Activated CD4-positive, alpha-beta T cell treated with anti-CD3 and anti-CD28 coated beads, Interleukin-2, amount 50 U/mL, for 16 hours (primary cell): Measurements from ENCODE around the gene PNISR.
A peak's percentile ranks its signal among the peaks of the same experiment; 100 is the strongest.

ENCODE experiments used
- DNase-seq: peaks from one replicate; pipeline ENCODE4 v3.0.0-alpha.2; 2020

The PNISR gene

DNA sequence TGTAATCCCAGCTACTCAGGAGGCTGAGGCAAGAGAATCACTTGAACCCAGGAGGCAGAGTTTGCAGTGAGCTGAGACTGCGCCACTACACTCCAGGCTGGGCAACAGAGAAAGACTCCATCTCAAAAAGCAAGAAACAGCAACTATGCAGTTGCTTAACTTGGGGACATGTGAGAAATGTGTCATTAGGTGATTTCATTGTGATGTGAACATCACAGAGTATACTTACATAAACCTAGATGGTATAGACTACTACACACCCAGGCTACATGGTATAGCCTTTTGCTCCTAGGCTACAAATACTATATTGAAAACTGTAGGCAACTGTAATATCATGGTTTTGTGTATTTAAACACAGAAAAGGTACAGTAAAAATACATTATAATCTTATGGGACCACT, 27.8 kb downstream of the PNISR start:
- DNase-seq = no peak

DNA sequence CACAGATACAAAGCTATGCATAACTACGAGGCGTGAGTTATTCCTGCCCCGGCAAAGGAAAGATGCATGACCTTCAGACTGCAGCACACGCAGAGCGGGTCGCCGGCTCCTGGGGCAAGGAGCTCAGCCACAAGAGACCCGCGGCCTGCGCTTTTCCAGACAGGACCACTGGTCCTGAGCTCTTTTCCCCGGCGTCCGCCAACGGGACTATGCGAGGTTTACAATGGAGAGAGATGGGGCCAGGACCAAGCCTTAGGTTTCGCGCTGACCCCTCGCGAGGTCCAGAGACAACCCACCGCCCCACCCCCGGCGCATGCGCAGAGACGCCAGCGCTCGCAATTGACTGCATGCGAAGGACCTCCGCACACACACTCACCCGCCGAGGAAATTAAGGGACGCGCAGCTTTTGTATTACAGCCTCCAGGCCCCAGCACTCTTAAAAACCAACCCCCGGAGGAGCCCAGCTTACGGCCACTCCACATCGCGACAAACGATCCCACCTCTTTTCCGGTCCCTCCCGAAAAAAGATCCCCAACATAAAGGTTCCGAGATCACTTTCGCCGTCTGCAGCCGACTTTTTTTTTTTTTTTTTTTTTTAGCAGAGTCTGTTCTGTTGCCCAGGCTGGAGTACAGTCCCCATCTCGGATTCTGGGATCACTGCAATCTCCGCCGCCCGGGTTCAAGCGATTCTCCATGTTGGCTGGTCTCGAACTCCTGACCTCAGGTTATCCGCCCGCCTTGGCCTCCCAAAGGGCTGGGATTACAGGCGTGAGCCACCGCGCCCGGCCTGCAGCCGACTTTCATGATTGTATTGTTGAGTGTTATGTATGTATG, 31.2 kb downstream of the PNISR start, which contains the start of gene COQ3:
Gene COQ3, minus strand, starts transcription at position 498 of the 834 bp plus-strand sequence. Its CDS starts 16 bp downstream, at position 482.
- DNase-seq = peak; percentile 72

DNA sequence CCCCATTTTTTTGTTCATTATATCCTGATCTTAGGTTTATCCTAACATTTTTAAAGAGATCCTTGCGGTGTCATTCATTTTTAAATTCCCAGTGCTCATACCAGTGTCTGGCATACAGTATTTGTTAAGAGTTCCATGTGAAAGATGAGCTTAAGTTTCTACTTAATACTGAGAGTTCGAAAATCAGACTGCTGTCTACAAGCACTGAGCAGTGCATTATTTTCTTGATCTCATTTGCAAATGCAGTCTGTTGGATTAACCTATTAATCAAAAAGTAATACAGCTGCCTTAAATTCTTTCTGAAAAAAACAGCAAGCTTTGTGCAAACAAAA, 31.8 kb downstream of the PNISR start:
- no peak for DNase-seq

DNA sequence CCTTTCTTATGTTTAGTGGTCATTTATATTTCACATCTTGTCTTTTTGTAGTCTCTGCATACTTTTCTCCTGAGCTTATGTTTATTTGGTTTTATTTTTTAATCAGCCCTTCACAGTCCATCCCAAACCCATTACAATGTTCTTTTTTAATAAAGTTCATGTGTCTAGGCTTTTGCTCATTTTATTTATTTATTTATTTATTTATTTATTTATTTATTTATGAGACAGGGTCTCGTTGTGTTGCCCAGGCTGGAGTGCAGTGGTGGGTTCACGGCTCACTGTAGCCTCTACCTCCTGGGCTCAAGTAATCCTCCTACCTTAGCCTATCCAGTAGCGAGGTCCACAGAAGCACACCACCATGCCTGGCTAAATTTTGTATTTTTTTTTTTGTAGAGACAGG, 34.2 kb downstream of the PNISR start:
- DNase-seq = no peak

DNA sequence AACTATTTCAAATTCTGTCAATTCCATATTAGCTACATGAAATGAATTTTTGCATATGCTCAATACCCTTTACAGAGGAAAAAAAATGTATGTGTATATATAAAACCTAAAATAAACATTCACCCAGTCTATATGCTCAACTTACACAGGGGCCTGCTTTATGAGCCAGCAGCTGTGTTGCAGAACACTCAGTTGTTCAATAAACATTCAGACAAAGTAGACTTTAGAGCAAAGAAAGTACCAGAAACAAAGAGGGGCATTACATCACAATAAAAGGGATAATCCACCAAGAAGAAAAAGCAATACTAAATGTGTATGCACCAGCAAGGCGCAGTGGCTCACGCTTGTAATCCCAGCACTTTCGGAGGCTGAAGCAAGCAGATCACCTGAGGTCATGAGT, 40.6 kb downstream of the PNISR start:
- DNase-seq = no peak

DNA sequence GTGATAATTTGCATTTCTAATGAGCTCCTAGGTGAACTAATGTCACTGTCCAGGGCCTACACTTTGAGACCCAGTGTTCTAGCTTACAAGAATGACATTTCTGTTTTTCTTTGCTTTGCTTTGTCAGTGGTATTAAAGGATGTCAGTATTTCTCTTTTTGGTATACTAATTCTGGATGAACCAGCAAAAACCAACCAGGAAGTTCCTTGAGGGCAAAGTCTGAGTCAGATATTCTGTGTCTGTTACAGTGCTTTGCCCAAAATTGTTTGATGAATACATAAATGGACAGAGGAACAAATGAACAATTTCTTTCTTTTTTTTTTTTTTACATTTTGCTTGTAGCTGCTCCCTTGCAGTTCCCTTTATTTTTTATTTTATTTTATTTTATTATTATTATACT, 46.5 kb downstream of the PNISR start:
- no peak for DNase-seq

DNA sequence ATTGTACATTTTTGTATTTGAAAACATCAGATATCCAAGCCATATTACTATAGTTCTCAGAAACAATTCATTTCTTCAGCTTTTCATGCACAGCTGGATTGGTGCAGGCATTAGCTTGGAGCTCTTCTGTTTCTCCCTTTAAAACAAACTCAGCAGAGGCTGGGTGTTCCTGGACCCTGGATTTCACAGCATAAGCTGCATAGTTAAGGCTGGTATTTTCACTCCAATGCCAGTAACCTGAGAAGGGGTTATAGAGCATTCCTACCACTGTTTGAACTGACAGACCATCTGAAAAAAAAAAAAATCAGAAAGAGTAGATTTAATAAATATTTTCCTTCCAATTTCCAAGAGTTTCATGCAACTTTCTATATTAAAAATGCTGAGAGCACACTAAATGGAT, 55.6 kb downstream of the PNISR start:
- DNase-seq = no peak

DNA sequence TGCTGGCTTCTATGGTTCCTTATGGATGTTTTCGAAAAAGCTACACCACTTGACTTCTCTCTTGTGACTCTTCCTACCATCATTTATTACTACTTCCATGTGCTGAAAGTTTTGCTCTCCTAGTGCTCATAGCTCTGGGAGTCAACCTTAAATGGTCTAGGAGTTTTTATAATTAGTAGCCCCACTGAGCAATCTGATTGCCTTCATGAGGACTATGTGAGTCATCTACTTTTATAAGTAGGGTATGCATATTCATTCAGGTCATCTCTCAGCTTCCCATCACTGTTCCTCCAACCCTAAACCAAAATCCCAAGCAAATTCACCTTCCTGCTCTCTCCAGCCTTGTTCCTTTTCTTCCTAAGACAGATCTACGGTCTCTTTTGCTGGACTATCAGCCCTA, 58.3 kb downstream of the PNISR start:
- DNase-seq = no peak

DNA sequence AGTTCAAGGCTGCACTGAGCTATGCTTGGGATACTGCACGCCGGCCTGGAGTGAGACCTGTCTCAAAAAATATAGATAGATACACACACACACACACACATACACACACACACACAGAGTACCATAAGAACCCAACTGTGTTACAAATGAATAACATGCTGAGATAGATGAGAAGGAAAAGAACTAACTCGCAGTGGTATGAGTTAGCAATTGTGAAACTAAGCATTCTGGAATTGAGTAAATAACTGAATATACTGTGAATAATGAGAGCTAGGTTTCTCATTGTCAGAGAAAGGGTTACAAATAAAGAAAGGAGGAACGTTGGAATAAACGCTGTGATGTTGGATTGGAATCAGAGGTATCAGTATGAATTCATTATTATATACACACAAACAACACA, 61.1 kb downstream of the PNISR start:
- DNase-seq = peak; percentile 92

DNA sequence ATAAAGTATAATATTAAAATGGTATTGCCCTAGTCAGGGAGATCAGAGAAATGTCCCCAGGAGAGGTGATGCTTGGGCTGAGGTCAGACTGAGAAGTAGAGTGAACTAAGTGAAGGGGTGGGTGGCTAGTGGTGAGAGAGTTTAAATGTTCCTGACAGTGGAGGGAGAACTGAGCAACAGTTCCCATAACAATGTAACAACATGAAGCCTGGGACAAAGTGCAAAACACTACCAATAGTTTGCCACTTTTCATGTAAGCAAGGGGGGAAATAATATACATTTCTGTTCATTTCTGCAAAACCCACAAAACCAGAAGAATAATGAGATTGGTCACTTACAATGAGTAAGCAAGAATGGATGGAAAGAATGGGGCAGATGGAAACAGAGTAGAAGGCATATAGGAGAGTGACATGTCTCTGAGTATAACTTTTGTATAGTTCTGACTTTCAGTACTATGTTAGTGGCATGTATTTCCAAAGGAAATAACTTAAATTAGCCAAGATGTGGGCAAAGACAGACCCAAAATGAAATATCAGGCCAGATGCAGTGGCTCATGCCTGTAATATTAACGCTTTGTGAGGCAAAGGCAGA, 62.3 kb downstream of the PNISR start:
- DNase-seq = peak; percentile 80

DNA sequence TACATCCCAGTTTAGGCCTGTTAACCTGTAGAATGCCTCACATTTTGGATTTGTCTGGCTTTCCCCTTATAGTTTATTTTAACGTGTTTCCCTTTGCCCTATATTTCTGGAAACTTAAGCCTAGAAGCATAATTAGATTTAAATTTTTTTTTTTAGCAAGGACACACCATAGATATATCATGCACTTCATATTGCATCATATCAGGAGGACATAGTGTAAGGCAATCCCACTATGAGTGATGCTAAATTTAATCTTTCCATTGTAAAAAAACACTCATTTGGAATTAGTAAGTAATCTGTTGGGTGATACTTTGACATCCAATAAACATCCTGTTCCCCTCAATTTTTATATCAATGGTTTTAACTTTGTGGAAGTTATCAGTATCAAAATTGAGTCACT, 65.3 kb downstream of the PNISR start:
- no peak for DNase-seq

DNA sequence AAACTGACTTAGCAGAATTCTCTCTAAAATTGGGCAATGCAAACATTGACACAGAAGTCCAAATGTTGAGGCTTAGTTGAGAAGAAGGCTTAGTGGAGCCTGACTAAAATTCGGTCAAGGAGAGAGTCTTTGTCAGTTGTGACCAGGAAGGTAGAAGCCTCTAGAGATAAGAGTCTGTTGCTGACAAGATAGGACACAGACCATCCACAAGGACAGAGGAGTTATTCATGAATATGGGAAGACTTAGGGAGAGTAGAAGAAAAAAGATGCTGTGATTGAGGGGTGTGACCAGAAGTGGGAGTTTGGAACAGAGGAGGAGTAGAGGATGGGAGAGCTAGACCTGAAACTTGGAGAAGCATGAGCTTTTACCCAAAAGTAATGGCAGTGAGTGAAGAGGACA, 68.5 kb downstream of the PNISR start:
- no peak for DNase-seq

DNA sequence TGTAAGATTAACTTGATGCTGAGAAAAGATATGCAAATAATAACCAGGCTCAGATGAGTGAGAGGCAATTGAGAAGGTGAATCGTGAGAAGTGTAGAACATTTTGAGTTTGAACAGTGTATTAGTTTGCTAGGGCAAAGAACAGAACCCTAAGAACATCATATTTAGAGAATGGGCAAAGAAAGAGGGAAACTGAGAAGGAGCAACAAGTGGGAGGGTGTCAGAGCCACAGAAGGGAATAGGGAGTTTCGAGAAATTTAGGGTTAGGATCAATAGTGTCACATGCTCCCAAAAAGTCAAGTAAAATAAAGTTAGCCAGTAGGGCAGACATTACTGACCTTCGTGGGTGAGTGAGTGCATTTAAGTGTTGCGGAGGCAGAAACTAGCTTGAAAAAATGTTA, 70.1 kb downstream of the PNISR start:
- DNase-seq = no peak

DNA sequence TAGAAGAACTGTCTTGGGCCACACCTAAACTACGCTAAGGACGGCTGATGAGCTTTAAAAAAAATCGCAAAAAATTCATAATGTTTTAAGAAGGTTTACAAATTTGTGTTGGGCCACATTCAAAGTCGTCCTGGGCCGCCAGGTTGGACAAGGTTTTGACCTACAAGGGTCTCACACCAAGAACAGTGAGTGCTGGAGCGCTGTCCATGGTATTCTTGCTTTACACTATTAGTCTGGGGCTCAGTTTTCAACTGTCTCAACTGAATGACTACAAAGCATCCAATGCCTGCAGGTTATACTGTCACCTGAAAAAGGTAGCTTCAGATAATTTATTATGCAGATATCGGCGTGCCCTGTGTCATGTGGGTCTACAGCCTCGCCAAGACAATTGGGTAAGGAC, 72.0 kb downstream of the PNISR start:
- no peak for DNase-seq

DNA sequence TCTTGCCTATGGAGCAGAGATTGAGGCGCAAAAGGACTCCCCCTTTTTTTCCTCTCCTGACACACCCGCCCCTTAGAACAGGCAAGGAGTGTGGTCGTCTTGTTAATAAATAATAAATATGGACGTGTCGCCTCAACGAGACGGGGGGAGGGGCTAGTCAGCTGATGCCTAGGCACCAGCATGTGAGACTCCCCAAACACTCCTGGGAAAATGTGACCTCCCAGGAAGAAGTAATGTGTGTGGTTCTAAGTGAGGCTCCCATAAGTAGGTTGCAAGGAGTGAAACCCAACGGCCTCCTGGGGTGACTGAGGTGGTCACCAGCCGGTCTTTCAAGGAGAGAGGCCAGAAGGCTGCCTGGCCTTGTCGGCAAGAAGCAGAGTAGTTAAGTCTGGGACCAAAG, 74.5 kb downstream of the PNISR start:
- DNase-seq = no peak

DNA sequence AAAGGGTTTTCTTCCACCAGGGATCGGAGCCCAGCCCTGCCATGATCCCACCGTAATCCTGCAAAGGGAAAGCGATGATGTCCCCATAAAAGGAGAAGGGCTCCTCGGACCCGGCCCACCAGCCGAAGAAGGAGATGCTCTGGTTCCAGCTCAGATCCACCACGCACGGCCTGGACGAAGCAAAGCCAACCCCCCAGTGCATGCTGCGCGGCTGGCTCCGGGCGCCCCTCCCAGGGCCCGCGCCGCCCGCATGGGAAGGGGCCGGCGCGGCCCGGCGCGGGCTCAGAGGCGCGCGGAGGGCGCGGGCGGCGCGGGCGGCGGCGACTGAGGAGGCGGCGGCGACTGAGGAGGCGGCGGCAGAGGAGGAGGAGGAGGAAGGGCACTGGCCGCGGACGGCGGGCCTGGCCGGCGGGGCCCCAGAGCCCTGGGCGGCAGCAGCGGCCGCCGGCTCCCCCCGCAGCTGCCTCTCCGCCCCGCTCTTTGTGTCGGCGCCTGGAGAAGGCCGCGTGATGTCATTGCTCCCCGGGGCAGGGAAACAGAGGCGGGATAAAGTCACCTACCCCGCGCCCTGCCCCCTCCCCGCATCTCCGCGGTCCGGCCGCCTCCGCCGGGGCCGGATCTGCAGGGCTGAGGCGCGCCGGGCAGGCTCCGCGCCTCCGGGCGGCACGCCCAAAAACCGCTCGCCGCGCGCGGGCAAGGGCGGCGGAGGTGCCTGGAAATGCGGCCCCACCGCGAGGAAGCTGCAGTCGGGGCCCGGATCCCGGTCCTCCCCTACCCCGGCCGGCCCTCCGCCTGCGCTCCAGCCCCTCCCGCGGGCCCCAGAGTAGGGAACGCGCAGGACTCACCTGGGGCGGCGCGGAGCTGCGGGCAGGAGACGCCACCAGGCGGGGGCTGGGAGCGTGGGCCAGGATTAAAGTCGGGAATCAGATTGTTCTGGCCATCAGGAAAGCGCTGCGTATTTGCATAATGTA, 75.7 kb downstream of the PNISR start, which contains the start of gene FAXC:
Gene FAXC, minus strand, starts transcription at position 504 of the 971 bp plus-strand sequence. Its CDS starts 302 bp downstream, at position 202.
- no peak for DNase-seq

DNA sequence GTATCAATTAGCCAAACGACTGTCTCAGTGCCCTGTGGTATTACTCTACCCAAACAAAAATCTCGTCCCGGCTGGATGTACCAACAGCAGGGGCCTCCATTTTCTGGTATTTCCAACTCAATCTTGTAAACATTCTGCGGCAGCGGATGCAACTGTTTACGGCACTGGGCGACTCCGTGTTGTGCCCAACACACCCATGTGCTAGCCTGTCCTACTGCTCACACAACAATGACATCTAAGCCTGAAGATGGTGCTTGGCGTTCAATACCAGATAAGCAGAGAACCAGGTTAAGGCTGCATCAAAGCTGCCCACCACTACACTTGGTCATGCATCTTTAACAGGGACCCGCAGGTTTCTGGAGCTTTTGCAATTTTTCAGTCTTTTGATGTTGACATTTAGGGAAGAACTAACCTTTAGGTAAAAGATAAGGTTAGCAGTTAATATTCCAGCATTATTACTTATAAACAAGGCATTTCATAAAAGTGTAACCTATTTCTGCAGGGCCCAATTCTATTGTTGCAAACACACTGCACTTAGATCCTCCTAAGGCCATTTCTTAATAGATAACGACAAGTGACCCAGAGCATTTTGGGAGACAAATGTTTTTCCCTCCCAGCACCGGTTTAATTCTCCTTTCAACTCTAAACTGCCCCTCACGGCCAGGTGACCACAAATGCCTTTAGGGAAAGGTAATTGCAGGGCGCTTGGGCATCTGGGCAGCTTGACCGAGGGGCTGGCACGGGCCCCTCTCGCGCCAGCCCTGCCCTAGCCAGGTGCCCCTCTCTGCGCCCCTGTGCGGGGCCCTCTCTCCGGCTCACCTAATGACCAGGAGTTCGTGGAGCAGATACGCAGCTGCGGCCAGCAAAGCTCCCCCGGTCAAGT, 76.6 kb downstream of the PNISR start:
- DNase-seq = no peak
